Neuronal stem cell (in vitro differentiated cells): ENCODE data around the gene ZNF175.

Experiments
- DNase-seq: peaks from one replicate; pipeline ENCODE4 v3.0.0-alpha.2; 2013; ENCODE audit warnings: low spot score
- H2AFZ ChIP-seq: one replicate; pipeline ENCODE4 v1.6.1; 2013; ENCODE audit warnings: mild to moderate bottlenecking, low read length, inconsistent platforms
- H2AK5ac ChIP-seq: 2 replicates; pipeline ENCODE4 v1.6.1; 2013; ENCODE audit warnings: low read depth, mild to moderate bottlenecking, inconsistent platforms, low read length, moderate library complexity, mixed read lengths
- H2BK120ac ChIP-seq: 2 replicates; pipeline ENCODE4 v1.6.1; 2013; ENCODE audit warnings: low read depth, mild to moderate bottlenecking, inconsistent platforms, low read length, moderate library complexity, mixed read lengths
- H2BK12ac ChIP-seq: one replicate; pipeline ENCODE4 v1.6.1; 2013; ENCODE audit warnings: low read length, inconsistent platforms
- H2BK15ac ChIP-seq: 2 replicates; pipeline ENCODE4 v1.6.1; 2013; ENCODE audit warnings: mild to moderate bottlenecking, low read length, inconsistent platforms, mixed read lengths
- H2BK5ac ChIP-seq: one replicate; pipeline ENCODE4 v1.6.1; 2013; ENCODE audit warnings: inconsistent platforms, mild to moderate bottlenecking, low read length, moderate library complexity
- H3K14ac ChIP-seq: one replicate; pipeline ENCODE4 v1.6.1; 2013; ENCODE audit warnings: low read length, inconsistent platforms
- H3K18ac ChIP-seq: 2 replicates; pipeline ENCODE4 v1.6.1; 2013; ENCODE audit warnings: low read length, inconsistent platforms
- H3K23ac ChIP-seq: 2 replicates; pipeline ENCODE4 v1.6.1; 2013; ENCODE audit warnings: low read depth, mild to moderate bottlenecking, mixed read lengths, low read length, inconsistent platforms; ENCODE audit not compliant: poor library complexity
- H3K27ac ChIP-seq: replicated peaks from 3 replicates; pipeline ENCODE4 v1.5.1; 2013; ENCODE audit warnings: low read length, inconsistent platforms
- H3K27me3 ChIP-seq, 3 experiments: 2 replicates each; pipeline ENCODE4 v1.6.1; 2013; ENCODE audit warnings: low read length in 3 of 3, mild to moderate bottlenecking in 2 of 3, inconsistent platforms in 1 of 3, low read depth in 1 of 3, mixed read lengths in 1 of 3, moderate library complexity in 1 of 3; ENCODE audit not compliant: control insufficient read depth in 3 of 3, insufficient read depth in 3 of 3
- H3K36me3 ChIP-seq, 2 donors: replicated peaks in 1 of 2; 2 replicates each; pipeline ENCODE4 v1.6.1; 2013; ENCODE audit warnings: low read length in 2 of 2; ENCODE audit not compliant: control insufficient read depth in 2 of 2, insufficient read depth in 2 of 2
- H3K4ac ChIP-seq: 2 replicates; pipeline ENCODE4 v1.6.1; 2013; ENCODE audit warnings: inconsistent platforms, mild to moderate bottlenecking, low read length, moderate library complexity
- H3K4me1 ChIP-seq, 2 donors: 1 replicate in 1 of 2; 2 replicates in 1 of 2; pipeline ENCODE4 v1.6.1; 2013; ENCODE audit warnings: low read length in 2 of 2, low read depth in 1 of 2; ENCODE audit not compliant: control insufficient read depth in 2 of 2, insufficient read depth in 1 of 2
- H3K4me2 ChIP-seq: one replicate; pipeline ENCODE4 v1.6.1; 2013; ENCODE audit warnings: mild to moderate bottlenecking, low read length, inconsistent platforms; ENCODE audit not compliant: insufficient read depth, poor library complexity, severe bottlenecking
- H3K4me3 ChIP-seq, 2 donors: 2 replicates each; pipeline ENCODE4 v1.5.1; 2013; ENCODE audit warnings: low read length in 2 of 2, mild to moderate bottlenecking in 2 of 2, inconsistent platforms in 1 of 2, moderate library complexity in 1 of 2
- H3K79me1 ChIP-seq: one replicate; pipeline ENCODE4 v1.6.1; 2013; ENCODE audit warnings: low read depth, mild to moderate bottlenecking, inconsistent platforms, low read length, moderate library complexity
- H3K9ac ChIP-seq: one replicate; pipeline ENCODE4 v1.6.1; 2013; ENCODE audit warnings: mild to moderate bottlenecking, low read depth, low read length, inconsistent platforms; ENCODE audit not compliant: poor library complexity
- H3K9me3 ChIP-seq, 2 donors: replicated peaks in 1 of 2; 2 replicates each; pipeline versions ENCODE3 to v1.6.1; 2013; ENCODE audit warnings: low read length in 2 of 2, mild to moderate bottlenecking in 2 of 2, inconsistent platforms in 1 of 2, low read depth in 1 of 2, mixed read lengths in 1 of 2, moderate library complexity in 1 of 2; ENCODE audit not compliant: control insufficient read depth in 2 of 2, insufficient read depth in 1 of 2
- H4K8ac ChIP-seq: one replicate; pipeline ENCODE4 v1.6.1; 2013; ENCODE audit warnings: low read depth, mild to moderate bottlenecking, inconsistent platforms, low read length, moderate library complexity
- H4K91ac ChIP-seq: one replicate; pipeline ENCODE4 v1.6.1; 2013; ENCODE audit warnings: low read length, low read depth, mild to moderate bottlenecking, inconsistent platforms; ENCODE audit not compliant: poor library complexity
- WGBS, 2 donors: extraction: QIAGEN DNeasy Blood & Tissue Kit; methylation state at CpG; one replicate each; pipeline ENCODE4 v1.1.7; 2013; ENCODE audit warnings: missing lambda C conversion rate in 2 of 2, mixed read lengths in 1 of 2; ENCODE audit not compliant: insufficient read length in 2 of 2, insufficient replicate concordance in 1 of 2; ENCODE audit errors: extremely low coverage in 2 of 2; 5-methylcytosine and 5-hydroxymethylcytosine counted together

ZNF175 gene

GRCh38 chr19:51586799-51587198 lies 15.7 kb downstream of the ZNF175 start:
- no CpG with 5 or more reads among the region's 4 CpGs for WGBS, 2 donors
- Histone ChIP-seq H3K36me3 (peaks cover 19 to 64% of the 10 kb centered on the region in 2 donors), H3K23ac (no peak overlapping the region), H3K18ac (no peak overlapping the region), H3K27me3 (no peaks in the 10 kb centered on the region), H3K9me3 (peaks cover 20 to 37% of the 10 kb centered on the region in 2 donors), H2AFZ (no peak overlapping the region), H3K14ac (no peak overlapping the region), H2BK12ac (no peak overlapping the region), H2BK120ac (no peak overlapping the region), H2AK5ac (no peak overlapping the region), H3K4me3 (no peak overlapping the region), H3K4ac (no peak overlapping the region), H3K79me1 (no peaks in the 10 kb centered on the region), H2BK5ac (no peak overlapping the region), H2BK15ac (no peak overlapping the region), H4K8ac (no peak overlapping the region), H3K27ac (no peak overlapping the region), H3K4me1 (no peaks in the 10 kb centered on the region), H4K91ac (no peak overlapping the region), H3K4me2 (no peak overlapping the region), H3K9ac (no peak overlapping the region)
- DNase-seq = no peak

DNA sequence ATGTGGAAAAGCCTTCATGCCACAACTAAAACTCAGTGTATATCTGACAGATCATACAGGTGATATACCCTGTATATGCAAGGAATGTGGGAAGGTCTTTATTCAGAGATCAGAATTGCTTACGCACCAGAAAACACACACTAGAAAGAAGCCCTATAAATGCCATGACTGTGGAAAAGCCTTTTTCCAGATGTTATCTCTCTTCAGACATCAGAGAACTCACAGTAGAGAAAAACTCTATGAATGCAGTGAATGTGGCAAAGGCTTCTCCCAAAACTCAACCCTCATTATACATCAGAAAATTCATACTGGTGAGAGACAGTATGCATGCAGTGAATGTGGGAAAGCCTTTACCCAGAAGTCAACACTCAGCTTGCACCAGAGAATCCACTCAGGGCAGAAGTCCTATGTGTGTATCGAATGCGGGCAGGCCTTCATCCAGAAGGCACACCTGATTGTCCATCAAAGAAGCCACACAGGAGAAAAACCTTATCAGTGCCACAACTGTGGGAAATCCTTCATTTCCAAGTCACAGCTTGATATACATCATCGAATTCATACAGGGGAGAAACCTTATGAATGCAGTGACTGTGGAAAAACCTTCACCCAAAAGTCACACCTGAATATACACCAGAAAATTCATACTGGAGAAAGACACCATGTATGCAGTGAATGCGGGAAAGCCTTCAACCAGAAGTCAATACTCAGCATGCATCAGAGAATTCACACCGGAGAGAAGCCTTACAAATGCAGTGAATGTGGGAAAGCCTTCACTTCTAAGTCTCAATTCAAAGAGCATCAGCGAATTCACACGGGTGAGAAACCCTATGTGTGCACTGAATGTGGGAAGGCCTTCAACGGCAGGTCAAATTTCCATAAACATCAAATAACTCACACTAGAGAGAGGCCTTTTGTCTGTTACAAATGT lies 16.4 kb downstream of the ZNF175 start:
- peaks cover 20 to 37% of the 10 kb centered on the region in 2 donors for H3K9me3 ChIP-seq
- no peak overlapping the region for H3K23ac ChIP-seq
- H3K14ac ChIP-seq = no peak overlapping the region
- H3K36me3 ChIP-seq = peaks cover 16 to 59% of the 10 kb centered on the region in 2 donors
- no peak overlapping the region for H3K18ac ChIP-seq
- no peak overlapping the region for H2BK5ac ChIP-seq
- no peak overlapping the region for H2BK15ac ChIP-seq
- no peak overlapping the region for H2AK5ac ChIP-seq
- H2BK12ac ChIP-seq = no peak overlapping the region
- WGBS, 2 donors = no CpG with 5 or more reads among the region's 9 CpGs
- no peak overlapping the region for H3K9ac ChIP-seq
- no peaks in the 10 kb centered on the region for H3K79me1 ChIP-seq
- H4K8ac ChIP-seq = no peak overlapping the region
- H2BK120ac ChIP-seq = no peak overlapping the region
- no peak overlapping the region for H3K27ac ChIP-seq
- H3K4me2 ChIP-seq = no peak overlapping the region
- no peak for DNase-seq
- no peak overlapping the region for H4K91ac ChIP-seq
- H3K4ac ChIP-seq = no peak overlapping the region
- H3K4me1 ChIP-seq = no peaks in the 10 kb centered on the region
- peaks cover 0 to 2% (median 0%) of the 10 kb centered on the region in 3 experiments for H3K27me3 ChIP-seq
- H3K4me3 ChIP-seq = no peak overlapping the region
- H2AFZ ChIP-seq = no peak overlapping the region

GRCh38 chr19:51589511-51589910 lies 18.4 kb downstream of the ZNF175 start:
- Histone ChIP-seq H2AFZ (no peak overlapping the region), H3K27ac (no peak overlapping the region), H3K23ac (no peak overlapping the region), H2BK15ac (no peak overlapping the region), H3K4me3 (no peak overlapping the region), H3K9me3 (peaks cover 20 to 37% of the 10 kb centered on the region in 2 donors), H3K4ac (no peak overlapping the region), H3K27me3 (peaks cover 0 to 2% (median 0%) of the 10 kb centered on the region in 3 experiments), H4K8ac (no peak overlapping the region), H2BK12ac (no peak overlapping the region), H2AK5ac (no peak overlapping the region), H2BK5ac (no peak overlapping the region), H2BK120ac (no peak overlapping the region), H3K18ac (no peak overlapping the region), H3K9ac (no peak overlapping the region), H3K36me3 (peaks cover 16 to 41% of the 10 kb centered on the region in 2 donors), H4K91ac (no peak overlapping the region), H3K4me1 (peaks cover 8% of the 10 kb centered on the region in 2 donors), H3K4me2 (no peak overlapping the region), H3K14ac (no peak overlapping the region), H3K79me1 (no peaks in the 10 kb centered on the region)
- no CpG with 5 or more reads among the region's 2 CpGs for WGBS, 2 donors
- no peak for DNase-seq

GRCh38 chr19:51590441-51590840 lies 19.4 kb downstream of the ZNF175 start:
- no peak overlapping the region for H3K4ac ChIP-seq
- no peak overlapping the region for H3K23ac ChIP-seq
- H3K4me1 ChIP-seq = peaks cover 12% of the 10 kb centered on the region in 2 donors
- H2BK12ac ChIP-seq = no peak overlapping the region
- H2AK5ac ChIP-seq = no peak overlapping the region
- no peak overlapping the region for H3K18ac ChIP-seq
- H2AFZ ChIP-seq = no peak overlapping the region
- H3K9ac ChIP-seq = no peak overlapping the region
- no CpG with 5 or more reads among the region's 3 CpGs for WGBS, 2 donors
- peaks cover 21 to 29% of the 10 kb centered on the region in 2 donors for H3K9me3 ChIP-seq
- H3K36me3 ChIP-seq = peaks cover 16 to 33% of the 10 kb centered on the region in 2 donors
- H2BK15ac ChIP-seq = no peak overlapping the region
- H4K91ac ChIP-seq = no peak overlapping the region
- no peaks in the 10 kb centered on the region for H3K79me1 ChIP-seq
- no peak overlapping the region for H2BK120ac ChIP-seq
- no peak overlapping the region for H4K8ac ChIP-seq
- no peak overlapping the region for H3K4me3 ChIP-seq
- no peak for DNase-seq
- H3K27me3 ChIP-seq = peaks cover 0 to 2% (median 0%) of the 10 kb centered on the region in 3 experiments
- H2BK5ac ChIP-seq = no peak overlapping the region
- H3K14ac ChIP-seq = no peak overlapping the region
- no peak overlapping the region for H3K4me2 ChIP-seq
- no peak overlapping the region for H3K27ac ChIP-seq
